ENCODE measurements around the gene TMEM145. TPM values are rescaled to one million over a fixed set of nuclear protein-coding genes. Genes with fewer than 3 reads are reported as not detected.

Gene TMEM145
- total RNA-seq, 1 donor from 2014 or later = 0.92 TPM

DNA sequence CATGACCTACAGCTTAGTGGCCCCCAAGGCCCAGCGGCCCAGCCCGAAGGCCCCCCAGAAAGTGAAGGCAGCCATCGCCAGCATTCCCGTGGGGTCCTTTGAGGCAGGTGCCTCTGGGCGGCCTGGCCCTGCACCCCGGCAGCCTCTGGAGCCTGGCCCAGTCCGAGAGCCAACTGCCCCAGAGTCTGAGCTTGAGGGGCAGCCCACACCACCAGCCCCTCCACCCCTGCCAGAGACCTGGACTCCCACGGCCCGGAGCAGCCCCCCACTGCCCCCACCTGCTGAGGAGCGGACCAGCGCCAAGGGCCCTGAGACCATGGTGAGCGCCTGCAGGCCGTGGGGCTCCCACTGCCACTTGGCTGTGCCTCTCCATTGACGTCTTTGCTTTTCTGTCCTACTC lies 20.1 kb upstream of the TMEM145 start:
- no peaks in the 10 kb centered on the region for H3K27me3 Mint-ChIP-seq (ENCODE audit: low read depth)
- H3K4me3 Mint-ChIP-seq = no peak overlapping the region
- peaks cover 19% of the 10 kb centered on the region for H3K36me3 Mint-ChIP-seq
- TF ChIP-seq, protein P1, sequence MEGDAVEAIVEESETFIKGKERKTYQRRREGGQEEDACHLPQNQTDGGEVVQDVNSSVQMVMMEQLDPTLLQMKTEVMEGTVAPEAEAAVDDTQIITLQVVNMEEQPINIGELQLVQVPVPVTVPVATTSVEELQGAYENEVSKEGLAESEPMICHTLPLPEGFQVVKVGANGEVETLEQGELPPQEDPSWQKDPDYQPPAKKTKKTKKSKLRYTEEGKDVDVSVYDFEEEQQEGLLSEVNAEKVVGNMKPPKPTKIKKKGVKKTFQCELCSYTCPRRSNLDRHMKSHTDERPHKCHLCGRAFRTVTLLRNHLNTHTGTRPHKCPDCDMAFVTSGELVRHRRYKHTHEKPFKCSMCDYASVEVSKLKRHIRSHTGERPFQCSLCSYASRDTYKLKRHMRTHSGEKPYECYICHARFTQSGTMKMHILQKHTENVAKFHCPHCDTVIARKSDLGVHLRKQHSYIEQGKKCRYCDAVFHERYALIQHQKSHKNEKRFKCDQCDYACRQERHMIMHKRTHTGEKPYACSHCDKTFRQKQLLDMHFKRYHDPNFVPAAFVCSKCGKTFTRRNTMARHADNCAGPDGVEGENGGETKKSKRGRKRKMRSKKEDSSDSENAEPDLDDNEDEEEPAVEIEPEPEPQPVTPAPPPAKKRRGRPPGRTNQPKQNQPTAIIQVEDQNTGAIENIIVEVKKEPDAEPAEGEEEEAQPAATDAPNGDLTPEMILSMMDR (IDR thresholded peaks at IDR 0.05; ENCODE audit: unreplicated experiment) = no peak
- no peaks in the 10 kb centered on the region for H3K9me3 Mint-ChIP-seq
- no peak overlapping the region for H3K27ac Mint-ChIP-seq
- DNase-seq (ENCODE audit: low spot score in 2 of 2, unreplicated experiment in 2 of 2) = no peak
- no peaks in the 10 kb centered on the region for H3K4me1 Mint-ChIP-seq

DNA sequence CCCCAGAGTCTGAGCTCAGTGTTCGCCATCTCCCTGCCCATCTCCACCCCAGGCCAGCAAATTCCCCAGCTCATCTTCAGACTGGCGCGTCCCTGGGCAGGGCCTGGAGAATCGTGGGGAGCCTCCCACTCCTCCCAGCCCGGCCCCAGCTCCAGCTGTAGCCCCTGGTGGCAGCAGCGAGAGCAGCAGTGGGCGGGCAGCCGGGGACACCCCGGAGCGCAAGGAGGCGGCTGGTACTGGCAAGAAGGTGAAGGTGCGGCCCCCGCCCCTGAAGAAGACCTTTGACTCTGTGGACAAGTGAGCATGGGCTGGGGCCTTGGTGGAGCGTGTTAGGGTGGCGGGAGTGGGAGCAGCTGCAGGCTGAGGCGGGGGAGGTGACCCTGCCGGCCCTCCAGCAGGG lies 19.6 kb upstream of the TMEM145 start:
- Mint-ChIP-seq H3K27me3 (ENCODE audit: low read depth) (no peaks in the 10 kb centered on the region), H3K36me3 (peaks cover 19% of the 10 kb centered on the region), H3K4me1 (no peaks in the 10 kb centered on the region), H3K27ac (no peak overlapping the region), H3K9me3 (no peaks in the 10 kb centered on the region), H3K4me3 (no peak overlapping the region)
- no peak for DNase-seq (ENCODE audit: low spot score in 2 of 2, unreplicated experiment in 2 of 2)
- TF ChIP-seq, protein P1 (IDR thresholded peaks at IDR 0.05; ENCODE audit: unreplicated experiment) = no peak

DNA sequence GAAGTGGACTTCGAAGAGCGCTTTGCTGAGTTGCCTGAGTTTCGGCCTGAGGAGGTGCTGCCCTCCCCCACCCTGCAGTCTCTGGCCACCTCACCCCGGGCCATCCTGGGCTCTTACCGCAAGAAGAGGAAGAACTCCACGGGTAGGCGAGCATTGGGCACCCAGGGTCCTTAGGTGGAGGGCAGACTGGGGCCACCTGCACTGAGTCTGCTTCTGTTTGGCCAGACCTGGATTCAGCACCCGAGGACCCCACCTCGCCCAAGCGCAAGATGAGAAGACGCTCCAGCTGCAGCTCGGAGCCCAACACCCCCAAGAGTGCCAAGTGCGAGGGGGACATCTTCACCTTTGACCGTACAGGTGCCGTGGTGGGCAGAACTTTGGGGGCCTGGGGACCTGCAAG lies 19.2 kb upstream of the TMEM145 start:
- H3K4me3 Mint-ChIP-seq = no peak overlapping the region
- H3K9me3 Mint-ChIP-seq = no peaks in the 10 kb centered on the region
- DNase-seq (ENCODE audit: low spot score in 2 of 2, unreplicated experiment in 2 of 2) = no peak
- H3K27me3 Mint-ChIP-seq (ENCODE audit: low read depth) = no peaks in the 10 kb centered on the region
- H3K4me1 Mint-ChIP-seq = no peaks in the 10 kb centered on the region
- no peak overlapping the region for H3K27ac Mint-ChIP-seq
- TF ChIP-seq, protein P1 (IDR thresholded peaks at IDR 0.05; ENCODE audit: unreplicated experiment) = no peak
- peaks cover 19% of the 10 kb centered on the region for H3K36me3 Mint-ChIP-seq

DNA sequence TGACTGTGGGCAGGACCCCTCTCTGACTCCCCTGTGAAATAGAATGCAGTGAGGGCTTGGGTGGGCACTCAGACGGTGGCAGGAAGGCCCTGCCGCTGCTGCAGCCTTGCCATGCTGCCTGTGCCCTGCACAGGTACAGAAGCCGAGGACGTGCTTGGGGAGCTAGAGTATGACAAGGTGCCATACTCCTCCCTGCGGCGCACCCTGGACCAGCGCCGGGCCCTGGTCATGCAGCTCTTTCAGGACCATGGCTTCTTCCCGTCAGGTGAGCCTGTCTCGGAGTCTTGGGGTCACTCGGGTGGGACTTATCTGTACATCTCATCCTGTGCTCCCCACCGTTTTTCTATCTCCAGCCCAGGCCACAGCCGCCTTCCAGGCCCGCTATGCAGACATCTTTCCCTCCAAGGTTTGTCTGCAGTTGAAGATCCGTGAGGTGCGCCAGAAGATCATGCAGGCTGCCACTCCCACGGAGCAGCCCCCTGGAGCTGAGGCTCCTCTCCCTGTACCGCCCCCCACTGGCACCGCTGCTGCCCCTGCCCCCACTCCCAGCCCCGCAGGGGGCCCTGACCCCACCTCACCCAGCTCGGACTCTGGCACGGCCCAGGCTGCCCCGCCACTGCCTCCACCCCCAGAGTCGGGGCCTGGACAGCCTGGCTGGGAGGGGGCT lies 18.5 kb upstream of the TMEM145 start:
- no peaks in the 10 kb centered on the region for H3K4me1 Mint-ChIP-seq
- no peak overlapping the region for H3K27ac Mint-ChIP-seq
- DNase-seq (ENCODE audit: low spot score in 2 of 2, unreplicated experiment in 2 of 2) = no peak
- H3K27me3 Mint-ChIP-seq (ENCODE audit: low read depth) = no peaks in the 10 kb centered on the region
- no peaks in the 10 kb centered on the region for H3K9me3 Mint-ChIP-seq
- H3K36me3 Mint-ChIP-seq = peaks cover 18% of the 10 kb centered on the region
- TF ChIP-seq, protein P1 (IDR thresholded peaks at IDR 0.05; ENCODE audit: unreplicated experiment) = no peak
- H3K4me3 Mint-ChIP-seq = no peak overlapping the region

DNA sequence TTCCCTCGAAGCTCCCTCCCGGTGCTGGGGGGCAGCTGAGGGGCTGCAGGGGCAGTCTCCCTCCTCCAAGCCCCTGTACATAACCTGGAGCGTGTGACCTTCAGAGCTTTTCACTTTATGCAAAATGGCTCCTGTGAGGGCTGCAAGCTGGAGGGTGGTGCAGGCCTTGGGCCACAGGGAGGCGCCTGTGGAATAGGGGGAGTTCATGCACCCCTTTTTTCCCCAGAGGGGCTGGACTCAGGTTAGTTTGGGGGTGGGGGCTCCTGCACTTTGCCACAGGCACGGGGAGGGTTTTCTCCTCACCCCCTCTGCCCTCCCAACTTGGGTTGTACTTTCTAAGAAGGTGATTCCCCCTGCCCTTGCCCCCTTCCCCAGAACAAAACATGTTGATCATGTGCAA lies 17.8 kb upstream of the TMEM145 start:
- TF ChIP-seq, protein P1 (IDR thresholded peaks at IDR 0.05; ENCODE audit: unreplicated experiment) = no peak
- no peaks in the 10 kb centered on the region for H3K27me3 Mint-ChIP-seq (ENCODE audit: low read depth)
- no peak overlapping the region for H3K27ac Mint-ChIP-seq
- peaks cover 3% of the 10 kb centered on the region for H3K4me1 Mint-ChIP-seq
- no peak for DNase-seq (ENCODE audit: low spot score in 2 of 2, unreplicated experiment in 2 of 2)
- peaks cover 20% of the 10 kb centered on the region for H3K36me3 Mint-ChIP-seq
- H3K9me3 Mint-ChIP-seq = no peaks in the 10 kb centered on the region
- no peak overlapping the region for H3K4me3 Mint-ChIP-seq

Data from mesothelial cell of epicardium (in vitro differentiated cells).